Measurements from ENCODE around the gene MCCC2. TPM values are rescaled to one million over a fixed set of nuclear protein-coding genes. Genes with fewer than 3 reads are reported as not detected.
"Not testable (repeated sequence)": the region's sequence is repeated elsewhere in the genome, so short reads cannot be mapped to it uniquely, and the experiment has no call there.

The MCCC2 gene
- total RNA-seq, 3 donors from 2014 or later, result 48.6 to 143 (median 56.4) TPM

DNA sequence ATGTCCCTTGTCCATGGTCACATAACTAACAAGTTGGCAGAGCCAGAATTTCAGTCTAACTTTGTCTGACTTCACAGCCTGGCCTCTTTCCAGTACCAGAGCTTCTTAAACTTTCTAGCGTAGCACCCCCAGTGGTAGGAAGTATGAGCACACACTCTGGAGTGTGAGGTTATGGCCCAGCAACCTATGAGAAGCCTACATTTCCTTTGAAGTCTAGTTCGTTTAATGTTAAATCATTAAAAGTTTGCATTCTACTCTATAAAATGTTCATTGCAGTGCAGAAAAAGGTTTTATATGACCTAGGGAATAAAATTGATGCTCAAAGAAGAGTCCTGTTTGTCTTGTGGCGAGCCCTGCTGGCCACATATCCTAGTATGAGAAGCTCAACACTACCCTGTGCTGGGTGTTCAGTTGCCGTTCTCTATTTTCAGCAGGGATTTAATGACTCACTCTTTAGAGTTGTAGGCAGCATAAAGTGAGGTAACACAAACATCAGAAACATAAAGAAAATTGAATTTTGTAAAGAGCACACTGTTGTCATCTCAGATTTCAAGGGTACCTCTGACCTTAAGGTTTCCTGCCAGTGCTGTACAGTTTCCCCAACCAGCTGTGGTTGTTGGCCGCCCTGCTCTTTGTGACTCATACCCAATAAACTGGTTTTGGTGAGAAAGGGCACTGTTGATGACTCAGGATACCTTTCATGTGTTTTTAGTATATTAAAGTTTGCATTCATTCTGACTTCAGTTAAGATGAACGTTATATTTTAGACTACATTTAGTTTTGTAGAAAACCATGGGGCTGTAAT is 14.3 kb downstream of the MCCC2 start:
- no peaks in the 10 kb centered on the region for H3K27me3 ChIP-seq
- H3K9me3 ChIP-seq, result no peaks in the 10 kb centered on the region
- peak in 1 of 3 donors; percentile 7 for TF ChIP-seq POLR2AphosphoS5 (IDR thresholded peaks at IDR 0.05)
- TF ChIP-seq POLR2A (IDR thresholded peaks at IDR 0.05), result no peak
- TF ChIP-seq, protein P1, sequence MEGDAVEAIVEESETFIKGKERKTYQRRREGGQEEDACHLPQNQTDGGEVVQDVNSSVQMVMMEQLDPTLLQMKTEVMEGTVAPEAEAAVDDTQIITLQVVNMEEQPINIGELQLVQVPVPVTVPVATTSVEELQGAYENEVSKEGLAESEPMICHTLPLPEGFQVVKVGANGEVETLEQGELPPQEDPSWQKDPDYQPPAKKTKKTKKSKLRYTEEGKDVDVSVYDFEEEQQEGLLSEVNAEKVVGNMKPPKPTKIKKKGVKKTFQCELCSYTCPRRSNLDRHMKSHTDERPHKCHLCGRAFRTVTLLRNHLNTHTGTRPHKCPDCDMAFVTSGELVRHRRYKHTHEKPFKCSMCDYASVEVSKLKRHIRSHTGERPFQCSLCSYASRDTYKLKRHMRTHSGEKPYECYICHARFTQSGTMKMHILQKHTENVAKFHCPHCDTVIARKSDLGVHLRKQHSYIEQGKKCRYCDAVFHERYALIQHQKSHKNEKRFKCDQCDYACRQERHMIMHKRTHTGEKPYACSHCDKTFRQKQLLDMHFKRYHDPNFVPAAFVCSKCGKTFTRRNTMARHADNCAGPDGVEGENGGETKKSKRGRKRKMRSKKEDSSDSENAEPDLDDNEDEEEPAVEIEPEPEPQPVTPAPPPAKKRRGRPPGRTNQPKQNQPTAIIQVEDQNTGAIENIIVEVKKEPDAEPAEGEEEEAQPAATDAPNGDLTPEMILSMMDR (IDR thresholded peaks at IDR 0.05), result peak in 2 of 3 donors; percentile 52 to 53
- H3K4me1 ChIP-seq, result peaks cover 0 to 12% of the 10 kb centered on the region in 2 donors
- H3K36me3 ChIP-seq, result no peaks in the 10 kb centered on the region
- H3K27ac ChIP-seq, result peak overlapping the region; percentile 80 to 86
- DNase-seq (ENCODE audit: low spot score in 2 of 2), result peak; percentile 59 to 70
- H3K4me3 ChIP-seq, result no peak overlapping the region
- intact Hi-C loops (cut with DNase I; ENCODE audit: low total_unique reads), result no loop called here

DNA sequence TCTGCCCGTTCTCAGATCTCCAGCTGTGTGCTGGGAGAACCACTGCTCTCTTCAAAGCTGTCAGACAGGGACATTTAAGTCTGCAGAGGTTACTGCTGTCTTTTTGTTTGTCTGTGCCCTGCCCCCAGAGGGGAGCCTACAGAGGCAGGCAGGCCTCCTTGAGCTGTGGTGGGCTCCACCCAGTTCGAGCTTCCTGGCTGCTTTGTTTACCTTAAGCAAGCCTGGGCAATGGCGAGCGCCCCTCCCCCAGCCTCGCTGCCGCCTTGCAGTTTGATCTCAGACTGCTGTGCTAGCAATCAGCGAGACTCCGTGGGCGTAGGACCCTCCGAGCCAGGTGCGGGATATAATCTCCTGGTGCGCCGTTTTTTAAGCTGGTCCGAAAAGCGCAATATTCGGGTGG is 22.8 kb downstream of the MCCC2 start:
- H3K4me3 ChIP-seq; intact Hi-C loops (cut with DNase I; ENCODE audit: low total_unique reads); H3K9me3 ChIP-seq; H3K27me3 ChIP-seq; DNase-seq (ENCODE audit: low spot score in 2 of 2); H3K27ac ChIP-seq; H3K4me1 ChIP-seq; H3K36me3 ChIP-seq: not testable (repeated sequence)

DNA sequence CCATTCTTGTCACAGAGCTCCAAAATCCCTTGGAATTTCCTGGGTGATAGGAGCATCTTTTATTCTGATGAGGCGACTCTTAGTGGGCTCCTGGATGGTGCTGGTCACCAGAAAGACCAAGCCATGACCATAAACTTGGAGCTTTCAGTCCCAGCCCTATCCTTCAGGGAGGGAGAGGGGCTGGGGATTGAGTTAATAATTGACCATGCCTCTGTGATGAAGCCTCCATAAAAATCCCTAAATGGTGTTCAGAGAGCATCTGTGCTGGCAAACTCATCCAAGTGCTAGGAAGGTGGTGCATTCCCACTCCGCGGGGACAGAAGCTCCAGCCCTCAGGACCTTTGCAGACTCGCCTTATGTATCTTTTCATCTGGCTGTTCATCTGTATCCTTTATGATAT is 28.7 kb downstream of the MCCC2 start:
- Histone ChIP-seq H3K36me3 (no peaks in the 10 kb centered on the region), H3K4me3 (no peak overlapping the region), H3K4me1 (no peaks in the 10 kb centered on the region), H3K27me3 (no peaks in the 10 kb centered on the region), H3K27ac (no peak overlapping the region), H3K9me3 (no peaks in the 10 kb centered on the region)
- intact Hi-C loops (cut with DNase I; ENCODE audit: low total_unique reads), result no loop called here
- no peak for DNase-seq (ENCODE audit: low spot score in 2 of 2)
- TF ChIP-seq, protein P1 (IDR thresholded peaks at IDR 0.05), result no peak
- no peak for TF ChIP-seq POLR2AphosphoS5 (IDR thresholded peaks at IDR 0.05)
- TF ChIP-seq POLR2A (IDR thresholded peaks at IDR 0.05), result no peak

DNA sequence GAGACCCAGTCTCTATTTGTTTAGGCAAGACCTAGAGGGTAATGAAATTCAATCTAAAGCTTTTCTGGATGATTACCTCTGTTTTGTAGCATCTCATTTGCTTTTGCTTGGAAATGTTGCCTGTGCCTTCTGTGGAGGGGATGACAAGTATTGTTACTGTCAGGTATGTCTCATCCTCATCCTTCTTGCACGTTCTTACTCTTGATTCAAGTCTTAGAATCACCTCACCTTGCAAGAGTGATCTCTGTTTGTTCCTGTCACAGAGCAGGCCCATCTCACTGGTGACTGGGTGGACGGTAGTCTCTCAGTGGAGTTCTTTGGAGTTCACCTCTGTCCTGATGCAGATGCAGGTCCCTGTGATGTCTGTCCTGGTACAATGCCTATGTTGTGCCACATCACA is 33.5 kb downstream of the MCCC2 start:
- Histone ChIP-seq H3K27ac (no peak overlapping the region), H3K9me3 (no peaks in the 10 kb centered on the region), H3K4me1 (no peaks in the 10 kb centered on the region), H3K27me3 (no peaks in the 10 kb centered on the region), H3K36me3 (no peaks in the 10 kb centered on the region), H3K4me3 (no peak overlapping the region)
- TF ChIP-seq POLR2AphosphoS5 (IDR thresholded peaks at IDR 0.05) (no peak), POLR2A (IDR thresholded peaks at IDR 0.05) (no peak)
- TF ChIP-seq, protein P1 (IDR thresholded peaks at IDR 0.05), result no peak
- intact Hi-C loops (cut with DNase I; ENCODE audit: low total_unique reads), result no loop called here
- DNase-seq (ENCODE audit: low spot score in 2 of 2), result no peak

DNA sequence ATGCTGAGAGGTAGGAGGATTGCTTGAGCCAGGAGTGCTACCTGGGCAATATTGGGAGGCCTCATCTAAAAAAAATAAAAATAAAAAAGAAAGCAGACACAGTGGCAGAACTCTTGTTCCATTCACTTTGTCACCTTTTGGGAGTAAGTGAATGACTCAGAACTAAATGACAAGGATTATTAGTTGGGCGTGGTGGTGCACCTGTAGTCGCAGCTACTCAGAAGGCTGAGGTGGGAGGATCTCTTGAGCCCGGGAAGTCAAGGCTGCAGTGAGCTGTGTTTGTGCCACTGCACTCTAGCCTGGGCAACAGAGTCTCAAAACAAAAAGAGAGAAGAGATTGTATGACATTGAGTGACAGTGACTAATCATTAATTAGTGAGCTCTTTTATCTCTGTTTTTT is 34.1 kb downstream of the MCCC2 start:
- no peak overlapping the region for H3K27ac ChIP-seq
- H3K36me3 ChIP-seq, result no peaks in the 10 kb centered on the region

More for the DNA sequence above, 34.1 kb downstream of the MCCC2 start:
- no peaks in the 10 kb centered on the region for H3K4me1 ChIP-seq
- no peak overlapping the region for H3K4me3 ChIP-seq
- TF ChIP-seq POLR2A (IDR thresholded peaks at IDR 0.05) (no peak), POLR2AphosphoS5 (IDR thresholded peaks at IDR 0.05) (no peak)
- TF ChIP-seq, protein P1 (IDR thresholded peaks at IDR 0.05), result no peak
- intact Hi-C loops (cut with DNase I; ENCODE audit: low total_unique reads), result no loop called here
- DNase-seq (ENCODE audit: low spot score in 2 of 2), result no peak
- no peaks in the 10 kb centered on the region for H3K9me3 ChIP-seq
- no peaks in the 10 kb centered on the region for H3K27me3 ChIP-seq

Measured in breast epithelium (tissue), 4 donors.